Stimulated activated CD8-positive, alpha-beta memory T cell treated with anti-CD3 and anti-CD28 coated beads, Interleukin-4, amount 100 ng/mL, for 4 hours (primary cell): Measurements from ENCODE around the gene MMP20.
"Not testable (repeated sequence)": the region's sequence is repeated elsewhere in the genome, so short reads cannot be mapped to it uniquely, and the experiment has no call there.

ENCODE experiments used
- DNase-seq, 2 donors: peaks; one replicate each; pipeline ENCODE4 v3.0.0-alpha.2; 2020; ENCODE audit warnings: low read depth in 2 of 2, low spot score in 1 of 2

MMP20 gene

DNA sequence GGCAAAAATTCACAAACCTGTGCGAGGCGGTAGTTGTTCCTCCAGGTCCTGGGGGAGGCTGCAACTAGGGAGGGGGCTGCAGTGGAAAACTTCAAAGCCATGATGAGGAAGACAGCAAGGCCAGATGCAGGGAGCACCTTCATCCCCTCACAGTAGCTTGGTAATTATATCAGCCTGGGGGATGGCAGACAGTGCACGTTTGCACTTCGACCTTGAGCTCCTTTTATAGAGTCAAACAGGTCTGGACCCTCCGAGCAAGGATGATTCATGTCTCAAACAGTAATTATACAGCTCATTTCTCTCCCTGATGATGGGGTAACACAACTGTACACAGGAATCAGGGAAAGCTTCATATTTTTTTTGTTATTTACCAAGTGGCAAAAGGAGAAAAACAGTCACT is at the start of gene MMP20:
TSS of gene MMP20 (minus strand) at position 156 of the 400 bp plus-strand sequence. CDS start at position 143, 13 bp downstream.
- no peak for DNase-seq

GRCh38 chr11:102669664-102670063 is 44.5 kb upstream of the MMP20 start:
- DNase-seq = no peak

GRCh38 chr11:102666331-102666957 is 41.3 kb upstream of the MMP20 start:
- no peak for DNase-seq

DNA sequence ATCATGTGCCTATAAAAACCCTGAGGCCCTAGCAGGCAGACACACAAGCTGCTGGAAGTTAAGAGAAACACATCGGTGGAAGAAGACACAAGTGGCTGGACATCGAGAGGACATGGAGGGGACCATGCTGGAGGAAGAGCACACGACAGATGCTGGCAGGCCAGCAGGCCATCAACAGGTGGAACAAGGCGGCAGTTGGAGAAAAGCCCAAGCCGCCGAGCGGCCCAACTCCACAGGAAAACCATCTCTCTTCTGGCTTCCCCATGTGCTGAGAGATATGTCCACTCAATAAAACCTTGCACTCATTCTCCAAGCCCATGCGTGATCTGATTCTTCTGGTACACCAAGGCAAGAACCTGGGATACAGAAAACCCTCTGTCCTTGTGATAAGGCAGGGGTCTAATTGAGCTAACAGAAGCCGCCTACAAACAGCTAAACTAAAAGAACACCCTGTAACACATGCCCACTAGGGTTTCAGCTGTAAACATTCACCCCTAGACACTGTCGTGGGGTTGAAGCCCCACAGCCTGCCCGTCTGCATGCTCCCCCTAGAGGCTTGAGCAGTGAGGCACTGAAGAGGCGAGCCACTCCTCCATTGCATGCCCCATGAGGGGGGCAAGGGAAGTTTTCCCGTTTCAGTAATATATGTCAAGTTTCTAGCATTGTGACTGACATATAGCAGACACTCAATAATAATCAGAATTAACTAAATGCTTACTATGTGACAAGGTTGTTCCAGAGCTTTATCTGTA is 39.0 kb upstream of the MMP20 start:
- DNase-seq = no peak

DNA sequence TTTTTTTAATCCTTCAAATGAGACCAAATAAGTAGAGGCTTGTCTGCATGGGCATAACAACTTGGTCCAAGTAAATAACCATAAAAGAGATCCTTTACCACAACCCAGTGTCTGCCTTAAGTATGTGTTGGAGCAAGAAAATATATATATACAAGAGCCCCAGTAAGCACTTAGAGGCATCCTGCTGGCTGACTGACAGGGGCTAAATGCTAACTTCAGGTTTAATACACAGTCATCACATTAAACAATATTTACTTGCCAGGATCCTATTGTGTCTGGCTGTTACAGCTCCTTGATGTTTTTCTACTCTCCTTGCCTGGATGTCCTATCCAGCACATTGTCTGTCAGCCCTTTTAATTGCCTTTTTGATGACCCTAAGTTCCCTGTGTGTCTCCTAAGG is 37.5 kb upstream of the MMP20 start:
- DNase-seq = no peak

DNA sequence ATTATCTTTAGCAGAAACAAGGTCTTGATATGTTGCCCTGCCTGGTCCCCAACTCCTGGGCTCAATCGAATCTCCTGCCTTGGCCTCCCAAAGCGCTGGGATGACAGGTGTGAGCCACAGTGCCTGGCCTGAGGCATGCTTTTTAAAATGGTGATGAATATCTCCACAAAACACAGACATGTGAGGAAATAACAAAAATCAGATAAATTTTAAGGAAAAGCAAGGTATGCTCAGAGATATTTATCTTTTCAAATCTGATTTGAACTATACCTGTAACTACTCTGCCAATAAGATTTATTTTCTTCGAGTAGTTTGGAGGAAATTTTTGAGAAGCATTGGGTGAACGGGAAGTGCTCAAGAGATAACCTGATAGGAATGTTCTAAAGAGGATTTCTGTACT is 35.9 kb upstream of the MMP20 start:
- no peak for DNase-seq

DNA sequence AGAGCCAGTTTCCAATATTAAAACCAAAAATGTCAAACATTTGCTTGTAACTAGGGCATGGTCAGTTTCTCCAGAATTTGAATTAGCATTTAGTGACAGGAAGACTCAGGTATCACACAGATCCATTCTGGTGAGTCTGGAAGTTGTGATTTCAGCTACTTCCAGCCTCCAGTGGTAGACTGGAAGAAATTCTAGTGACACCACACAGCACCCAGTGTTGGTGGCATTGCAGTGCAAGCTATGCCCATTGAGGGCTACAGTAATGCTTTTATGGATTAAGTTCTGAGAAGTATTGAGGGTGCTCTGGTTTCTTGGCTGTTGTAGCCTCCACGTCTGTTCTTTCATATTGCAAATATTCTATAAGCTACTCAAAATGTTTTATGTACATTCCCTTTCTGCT is 31.4 kb upstream of the MMP20 start:
- no peak for DNase-seq

GRCh38 chr11:102655547-102655946 is 30.4 kb upstream of the MMP20 start:
- DNase-seq = no peak

DNA sequence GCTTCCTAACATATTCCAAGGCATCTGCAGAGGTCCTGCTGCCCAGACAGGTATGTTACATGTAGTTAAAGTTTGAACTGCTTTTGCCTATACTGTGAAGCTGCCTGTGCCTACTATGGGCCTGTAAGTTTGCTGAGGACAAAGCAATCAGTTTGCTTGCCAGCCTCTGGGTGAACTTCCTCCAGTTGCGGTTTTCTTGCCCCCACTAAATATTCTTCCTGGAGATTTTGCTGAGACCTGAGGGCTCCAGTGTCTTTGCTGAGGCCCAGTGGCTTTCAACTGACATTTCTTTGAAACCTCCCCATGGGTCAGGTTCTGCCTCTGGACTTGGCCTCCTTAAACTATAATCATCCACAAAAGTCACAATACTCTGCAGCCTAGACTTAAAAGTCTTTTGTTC is 29.6 kb upstream of the MMP20 start:
- no peak for DNase-seq

GRCh38 chr11:102653744-102654291 is 28.7 kb upstream of the MMP20 start:
- DNase-seq = no peak

DNA sequence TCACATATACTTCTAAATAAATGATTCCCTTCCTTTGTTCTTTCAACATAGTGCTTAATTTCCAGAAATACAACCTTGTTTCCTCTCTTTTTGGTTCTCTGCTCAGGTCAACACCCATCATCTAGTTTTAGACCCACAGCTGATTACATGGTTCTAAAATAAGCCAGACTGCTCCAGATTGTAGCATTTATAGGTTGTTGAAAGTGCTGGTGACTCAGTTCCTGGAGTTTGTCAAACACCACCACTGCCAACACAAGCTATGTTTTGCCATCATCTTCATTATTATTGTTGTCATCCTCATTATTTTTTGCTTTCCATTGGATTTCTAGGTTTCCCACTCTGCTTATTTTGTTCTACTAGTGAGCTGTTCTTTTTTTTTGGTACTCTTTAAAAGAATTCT is 22.3 kb upstream of the MMP20 start:
- DNase-seq = no peak

- DNase-seq = no peak
Measured at GRCh38 chr11:102643941-102644340, 18.8 kb upstream of the MMP20 start.

DNA sequence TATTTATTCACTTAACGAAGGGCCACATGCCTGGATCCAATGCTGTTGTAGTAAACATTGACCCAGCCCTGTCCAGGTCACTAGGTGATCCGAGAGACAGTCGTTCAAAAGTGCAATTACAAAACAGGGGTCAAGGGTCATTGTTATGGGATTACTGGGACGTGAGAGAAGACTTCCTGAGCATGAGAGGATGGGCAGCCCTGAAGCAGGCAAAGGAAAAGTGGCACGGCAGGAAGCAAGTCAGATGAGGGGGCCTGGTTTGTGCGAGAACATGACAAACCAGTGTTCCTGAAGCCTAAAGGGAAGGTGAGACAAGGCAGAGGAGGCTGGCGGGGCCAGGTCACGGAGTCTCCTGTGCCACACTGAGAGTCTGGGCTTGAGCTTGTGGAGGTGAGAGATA is 15.8 kb upstream of the MMP20 start:
- DNase-seq = no peak

- no peak for DNase-seq
Measured at GRCh38 chr11:102639656-102640055, 14.5 kb upstream of the MMP20 start.

GRCh38 chr11:102637731-102638130 is 12.6 kb upstream of the MMP20 start:
- DNase-seq = no peak

- DNase-seq = no peak
Measured at GRCh38 chr11:102633385-102634026, 8.4 kb upstream of the MMP20 start.

GRCh38 chr11:102632026-102632425 is 6.9 kb upstream of the MMP20 start:
- no peak for DNase-seq

DNA sequence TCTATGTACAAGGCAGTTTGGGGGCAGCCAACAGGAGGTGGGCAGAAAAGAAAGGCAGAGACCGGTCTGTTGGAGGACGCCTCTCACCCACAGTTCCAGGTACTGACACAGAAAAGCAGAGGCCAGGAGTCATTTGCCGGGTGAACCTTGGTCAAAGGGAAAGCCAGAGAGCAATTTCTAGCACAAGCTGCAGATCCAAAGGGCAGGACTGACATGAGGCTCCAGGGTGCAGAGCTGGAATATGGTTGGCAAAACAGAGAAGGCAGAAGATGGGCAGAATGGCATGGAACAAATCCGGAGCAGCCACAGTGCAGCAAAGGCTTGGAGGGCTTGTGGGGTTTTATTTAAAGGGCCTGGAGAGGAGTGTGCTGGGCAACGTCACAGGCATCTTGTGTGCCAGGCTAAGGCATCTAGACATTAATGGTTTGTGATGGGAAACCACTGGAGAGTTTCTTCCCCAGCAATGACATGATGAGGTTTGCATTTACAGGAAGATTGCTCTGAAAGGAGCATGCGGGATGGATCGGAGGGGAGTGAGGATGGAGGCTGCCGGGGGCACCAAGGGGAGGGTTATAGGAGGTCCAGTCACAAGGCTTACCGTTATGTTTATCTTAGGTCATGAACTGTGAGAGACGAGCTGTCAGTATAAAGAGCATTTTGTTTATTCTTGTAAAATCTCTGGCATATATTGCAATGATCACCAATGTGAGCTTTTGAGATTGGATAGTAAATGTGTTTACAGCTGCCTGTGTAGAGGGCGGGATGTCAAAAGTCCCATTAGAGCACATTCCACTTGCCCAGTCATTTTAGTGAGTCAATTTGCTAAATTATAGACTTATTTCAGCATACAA is 5.7 kb upstream of the MMP20 start:
- no peak for DNase-seq

GRCh38 chr11:102629908-102630307 is 4.8 kb upstream of the MMP20 start:
- not testable (repeated sequence) for DNase-seq

- no peak for DNase-seq
Measured at GRCh38 chr11:102626676-102627075, 1.5 kb upstream of the MMP20 start.

GRCh38 chr11:102623998-102624397 is 1.1 kb downstream of the MMP20 start:
- no peak for DNase-seq
